ENCODE data around the gene NR1I3. TPM values are rescaled to one million over a fixed set of nuclear protein-coding genes. Genes with fewer than 3 reads are reported as not detected.

Gene NR1I3
- total RNA-seq, 1 experiment from 2014 or later = not detected

DNA sequence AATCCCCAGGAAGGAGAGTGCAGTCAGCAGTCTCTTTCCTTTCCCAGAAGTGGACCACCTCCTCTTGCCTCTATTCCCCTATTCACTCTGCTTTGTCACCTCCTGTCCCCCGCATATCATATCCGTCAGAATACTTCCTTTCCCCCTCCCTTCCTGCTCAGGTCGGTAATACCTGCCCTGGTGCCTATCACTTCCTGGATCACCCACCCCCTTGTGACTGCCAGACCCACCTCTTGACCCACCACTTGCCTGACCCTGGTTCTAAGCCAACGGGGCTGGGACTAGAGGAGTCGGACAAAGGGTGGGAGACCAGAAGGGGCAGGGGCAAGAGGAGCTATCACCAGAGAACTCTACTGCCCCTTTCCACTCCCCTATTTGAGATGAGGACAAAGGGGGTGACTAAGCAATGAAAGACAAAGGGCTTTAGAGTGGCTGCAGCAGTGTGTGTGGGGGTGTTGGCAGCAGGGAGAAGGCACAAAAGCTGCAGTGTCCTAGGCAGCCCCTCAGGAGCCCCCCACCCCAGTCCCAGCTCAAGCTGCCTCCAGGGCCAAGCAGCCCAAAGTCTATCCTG is 37.5 kb downstream of the NR1I3 start:
- H3T11ph ChIP-seq (ENCODE audit: low read length) = no peak overlapping the region
- H3K79me1 ChIP-seq (ENCODE audit: insufficient read depth, low read depth, low read length, poor library complexity, severe bottlenecking) = no peaks in the 10 kb centered on the region
- H4K20me1 ChIP-seq (ENCODE audit: control insufficient read depth, insufficient read depth, insufficient read length) = no peaks in the 10 kb centered on the region
- H3K23ac ChIP-seq (ENCODE audit: insufficient read length, low read depth, low read length) = no peak overlapping the region
- TF ChIP-seq, protein P1, sequence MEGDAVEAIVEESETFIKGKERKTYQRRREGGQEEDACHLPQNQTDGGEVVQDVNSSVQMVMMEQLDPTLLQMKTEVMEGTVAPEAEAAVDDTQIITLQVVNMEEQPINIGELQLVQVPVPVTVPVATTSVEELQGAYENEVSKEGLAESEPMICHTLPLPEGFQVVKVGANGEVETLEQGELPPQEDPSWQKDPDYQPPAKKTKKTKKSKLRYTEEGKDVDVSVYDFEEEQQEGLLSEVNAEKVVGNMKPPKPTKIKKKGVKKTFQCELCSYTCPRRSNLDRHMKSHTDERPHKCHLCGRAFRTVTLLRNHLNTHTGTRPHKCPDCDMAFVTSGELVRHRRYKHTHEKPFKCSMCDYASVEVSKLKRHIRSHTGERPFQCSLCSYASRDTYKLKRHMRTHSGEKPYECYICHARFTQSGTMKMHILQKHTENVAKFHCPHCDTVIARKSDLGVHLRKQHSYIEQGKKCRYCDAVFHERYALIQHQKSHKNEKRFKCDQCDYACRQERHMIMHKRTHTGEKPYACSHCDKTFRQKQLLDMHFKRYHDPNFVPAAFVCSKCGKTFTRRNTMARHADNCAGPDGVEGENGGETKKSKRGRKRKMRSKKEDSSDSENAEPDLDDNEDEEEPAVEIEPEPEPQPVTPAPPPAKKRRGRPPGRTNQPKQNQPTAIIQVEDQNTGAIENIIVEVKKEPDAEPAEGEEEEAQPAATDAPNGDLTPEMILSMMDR (conservative IDR thresholded peaks at IDR 0.05) = no peak
- H3K56ac ChIP-seq (ENCODE audit: insufficient read length, low read depth, low read length) = no peak overlapping the region
- no peaks in the 10 kb centered on the region for H3K79me2 ChIP-seq (ENCODE audit: insufficient read depth, low read length)
- peak overlapping the region; percentile 2; the same call in 1 of the 2 replicates for H3K4ac ChIP-seq (ENCODE audit: low read depth, low read length)
- no peak overlapping the region for H2BK20ac ChIP-seq (ENCODE audit: low read depth, low read length, poor library complexity, severe bottlenecking)
- H4K5ac ChIP-seq (ENCODE audit: insufficient read length, low read depth, low read length) = peak overlapping the region; percentile 45
- no peaks in the 10 kb centered on the region; the same call in 1 of the 2 replicates for H3K27me3 ChIP-seq (ENCODE audit: insufficient read depth, low read length)
- Mint-ChIP-seq H3K4me1 (peaks cover 57 to 68% of the 10 kb centered on the region in 2 experiments), H3K4me3 (peak overlapping the region; percentile 31 to 91; a peak in 4 of 5 replicates), H3K27me3 (ENCODE audit: low read depth) (no peaks in the 10 kb centered on the region), H3K27ac (peak overlapping the region; percentile 91 to 99 (median 99)), H3K9me3 (no peaks in the 10 kb centered on the region; a peak in 1 of 5 replicates), H3K36me3 (ENCODE audit: insufficient read depth in 1 of 3, low read depth in 3 of 3) (peaks cover 12 to 26% (median 18%) of the 10 kb centered on the region in 3 experiments; a peak in 6 of 7 replicates)
- no peak overlapping the region for H2AK5ac ChIP-seq (ENCODE audit: insufficient read length, low read length)
- H3K4me1 ChIP-seq (ENCODE audit: insufficient read depth, low read length) = peaks cover 24% of the 10 kb centered on the region
- peaks cover 7% of the 10 kb centered on the region for H3K23me2 ChIP-seq (ENCODE audit: insufficient read length, low read depth, low read length, poor library complexity, severe bottlenecking)
- no peak overlapping the region for H2AFZ ChIP-seq (ENCODE audit: low read length)
- peak overlapping the region; percentile 85 for H3K18ac ChIP-seq (ENCODE audit: insufficient read length, low read depth, low read length)
- peak overlapping the region; percentile 36 for H3K14ac ChIP-seq (ENCODE audit: insufficient read depth, low read length)
- H2BK120ac ChIP-seq (ENCODE audit: low read depth, low read length, poor library complexity, severe bottlenecking) = peak overlapping the region; percentile 57
- peak overlapping the region; percentile 87 for H4K91ac ChIP-seq (ENCODE audit: insufficient read length, low read depth, low read length)
- no peaks in the 10 kb centered on the region for H3K9me3 ChIP-seq (ENCODE audit: control insufficient read depth, low read depth, low read length)
- peak overlapping the region; percentile 59 for H2BK12ac ChIP-seq (ENCODE audit: insufficient read length, low read depth, low read length)
- no peak overlapping the region for H2BK15ac ChIP-seq (ENCODE audit: low read depth, low read length)
- H3K27ac ChIP-seq (ENCODE audit: insufficient read length, low read depth, low read length) = peak overlapping the region; percentile 72
- H2BK5ac ChIP-seq (ENCODE audit: insufficient read length, low read length) = no peak overlapping the region
- peak overlapping the region; percentile 12 for H3K4me2 ChIP-seq (ENCODE audit: insufficient read depth, insufficient read length, low read length)
- no peak overlapping the region for H3K9ac ChIP-seq (ENCODE audit: extremely low read depth, insufficient read length, low read length)
- DNase-seq = peak; percentile 50
- no CpG with 5 or more reads among the region's 5 CpGs for WGBS (ENCODE audit: extremely low coverage, insufficient read length, low lambda C conversion rate)
- no peak overlapping the region for H4K8ac ChIP-seq (replicated peaks; ENCODE audit: insufficient read length, low read depth, low read length)

All from H9 (cell line).